ENCODE data around the gene ZNF57. TPM values are rescaled to one million over a fixed set of nuclear protein-coding genes. Genes with fewer than 3 reads are reported as not detected.
"Not testable (repeated sequence)": the region's sequence is repeated elsewhere in the genome, so short reads cannot be mapped to it uniquely, and the experiment has no call there.

Gene ZNF57
- total RNA-seq, 1 donor from 2014 or later: 3.1 TPM

DNA sequence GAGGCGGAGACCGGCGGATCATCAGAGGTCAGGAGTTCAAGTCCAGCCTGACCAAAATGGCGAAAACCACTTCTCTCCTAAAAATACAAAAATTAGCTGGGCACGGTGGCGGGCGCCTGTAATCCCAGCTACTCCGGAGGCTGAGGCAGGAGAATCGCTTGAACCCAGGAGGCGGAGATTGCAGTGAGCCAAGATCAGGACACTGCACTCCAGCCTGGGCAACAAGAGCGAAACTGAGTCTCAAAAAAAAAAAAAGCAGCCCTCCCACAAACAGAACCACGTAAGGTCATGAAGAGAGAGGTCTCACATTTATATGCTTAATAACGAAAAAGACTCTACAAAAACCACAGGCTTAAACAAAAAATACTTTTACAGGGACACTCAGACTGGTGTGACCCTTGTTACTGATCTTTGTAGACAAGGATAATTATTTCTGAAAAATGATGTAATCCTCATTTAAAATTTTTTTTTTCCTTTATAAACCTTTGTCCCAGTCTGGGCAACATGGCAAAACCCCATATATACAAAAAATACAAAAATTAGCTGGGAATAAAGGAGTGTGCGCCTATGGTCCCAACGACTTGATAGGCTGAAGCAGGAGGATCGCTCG lies 45.0 kb downstream of the ZNF57 start:
- Mint-ChIP-seq H3K27me3 (ENCODE audit: low read depth) (no peaks in the 10 kb centered on the region), H3K36me3 (ENCODE audit: low read depth) (peaks cover 18% of the 10 kb centered on the region), H3K4me3 (ENCODE audit: low read depth) (peak overlapping the region; percentile 94), H3K27ac (peak overlapping the region; percentile 96), H3K4me1 (ENCODE audit: low read depth) (peaks cover 20% of the 10 kb centered on the region), H3K9me3 (no peaks in the 10 kb centered on the region)
- intact Hi-C loops (cut with micrococcal nuclease): loop anchor here (1.0 kb wide), 1 partner anchor 45 kb away; the partner anchor contains the start of gene ZNF57
- DNase-seq (ENCODE audit: low spot score): no peak

DNA sequence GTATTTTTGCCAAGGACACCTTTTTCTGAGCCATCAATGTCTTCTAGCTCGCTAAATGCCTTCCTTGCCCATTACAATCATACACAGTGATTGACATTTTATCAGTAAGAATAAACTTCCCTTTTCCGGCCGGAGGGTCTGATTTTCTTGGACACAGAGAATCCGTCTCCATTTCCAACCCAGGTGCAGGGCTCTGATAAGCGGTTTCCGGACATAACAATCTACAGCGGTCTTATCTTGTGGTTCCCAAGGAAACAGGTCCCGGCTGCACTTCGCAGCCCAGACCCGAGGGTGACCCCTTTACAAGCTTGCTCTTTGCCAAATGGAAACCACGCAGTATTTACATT lies 49.2 kb downstream of the ZNF57 start:
- Mint-ChIP-seq H3K9me3 (no peaks in the 10 kb centered on the region), H3K27me3 (ENCODE audit: low read depth) (no peaks in the 10 kb centered on the region), H3K27ac (peak overlapping the region; percentile 87), H3K4me1 (ENCODE audit: low read depth) (peaks cover 18% of the 10 kb centered on the region), H3K36me3 (ENCODE audit: low read depth) (peaks cover 18% of the 10 kb centered on the region), H3K4me3 (ENCODE audit: low read depth) (peak overlapping the region; percentile 88)
- DNase-seq (ENCODE audit: low spot score): no peak
- intact Hi-C loops (cut with micrococcal nuclease): loop anchor here (5.0 kb wide), 1 partner anchor 152 kb away; no protein-coding TSS in a partner anchor

DNA sequence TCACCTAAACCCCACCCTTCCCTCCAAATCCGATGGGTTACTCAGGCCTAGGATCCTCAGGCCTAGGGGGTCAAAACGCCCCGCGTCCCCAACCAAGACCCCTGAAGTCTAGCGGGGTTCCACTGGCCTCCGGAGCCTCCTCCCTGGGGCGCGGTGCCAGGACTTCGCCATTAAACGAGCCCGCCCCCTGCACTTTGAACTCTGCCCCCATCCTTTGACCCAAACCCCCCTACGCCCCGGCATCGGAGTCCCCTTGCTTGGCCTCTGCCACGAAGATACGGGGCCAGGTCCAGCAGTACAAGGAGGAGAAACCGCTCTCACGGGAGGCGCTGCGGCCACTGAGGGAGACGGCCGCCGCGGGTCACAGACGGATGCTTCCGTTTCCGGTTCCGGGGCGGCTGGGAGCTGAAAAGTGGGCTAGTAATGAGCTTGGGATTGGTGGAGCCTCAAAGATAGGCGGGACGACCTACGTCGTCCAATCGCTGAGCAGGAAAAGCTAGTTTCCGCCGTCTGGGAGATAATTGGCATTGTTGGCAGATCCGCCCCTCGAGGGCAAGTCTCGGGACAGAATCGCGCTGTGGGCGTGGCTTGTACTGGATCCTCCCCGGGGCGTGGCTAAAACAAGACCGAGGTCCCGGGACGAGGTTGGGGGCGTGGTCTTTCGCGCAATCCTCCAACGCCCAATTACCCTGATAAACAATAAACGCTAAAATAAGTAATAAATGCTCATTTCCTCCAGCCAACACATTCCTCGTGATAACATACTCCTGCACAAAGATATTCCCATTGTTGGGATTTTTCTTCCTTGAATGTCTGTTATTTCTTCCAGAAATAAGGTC lies 49.8 kb downstream of the ZNF57 start:
- H3K27me3 Mint-ChIP-seq (ENCODE audit: low read depth): no peaks in the 10 kb centered on the region
- intact Hi-C loops (cut with micrococcal nuclease): loop anchor here (5.0 kb wide), 1 partner anchor 152 kb away; no protein-coding TSS in a partner anchor
- H3K4me1 Mint-ChIP-seq (ENCODE audit: low read depth): peaks cover 18% of the 10 kb centered on the region

DNA sequence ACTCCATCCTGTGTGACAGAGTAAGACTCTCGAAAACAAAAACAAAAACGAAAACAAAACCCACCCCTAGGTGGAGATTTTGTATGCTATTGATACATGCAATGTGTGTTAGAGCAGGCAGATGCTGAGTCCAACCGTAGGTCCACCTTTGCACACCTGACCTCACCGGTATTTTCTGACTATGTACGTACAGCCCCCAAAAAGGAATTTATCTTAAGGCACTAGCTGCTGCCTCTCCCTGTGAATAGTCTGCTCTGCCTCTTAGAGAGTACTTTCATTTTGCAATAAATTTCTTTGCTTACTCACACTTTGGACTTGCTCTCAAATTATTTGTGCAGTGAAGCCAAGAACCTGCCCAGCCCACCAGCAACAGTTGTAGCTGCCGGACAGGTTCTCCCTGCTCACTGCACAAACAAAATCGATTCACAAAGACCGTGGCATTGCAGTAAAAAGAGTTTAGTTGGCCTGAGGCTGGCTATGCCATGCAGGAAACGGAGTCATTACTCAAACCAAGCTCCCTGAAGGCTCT lies 52.3 kb downstream of the ZNF57 start:
- intact Hi-C loops (cut with micrococcal nuclease): loop anchor here (5.0 kb wide), 1 partner anchor 149 kb away; no protein-coding TSS in a partner anchor
- no peaks in the 10 kb centered on the region for H3K27me3 Mint-ChIP-seq (ENCODE audit: low read depth)
- H3K36me3 Mint-ChIP-seq (ENCODE audit: low read depth): peaks cover 15% of the 10 kb centered on the region
- H3K9me3 Mint-ChIP-seq: no peaks in the 10 kb centered on the region
- no peak for DNase-seq (ENCODE audit: low spot score)
- peaks cover 13% of the 10 kb centered on the region for H3K4me1 Mint-ChIP-seq (ENCODE audit: low read depth)
- H3K27ac Mint-ChIP-seq: no peak overlapping the region
- no peak overlapping the region for H3K4me3 Mint-ChIP-seq (ENCODE audit: low read depth)

More for the DNA sequence above, 49.8 kb downstream of the ZNF57 start:
- peak; percentile 100 for DNase-seq (ENCODE audit: low spot score)
- peak overlapping the region; percentile 87 for H3K27ac Mint-ChIP-seq
- no peaks in the 10 kb centered on the region for H3K9me3 Mint-ChIP-seq
- peak overlapping the region; percentile 88 for H3K4me3 Mint-ChIP-seq (ENCODE audit: low read depth)
- peaks cover 18% of the 10 kb centered on the region for H3K36me3 Mint-ChIP-seq (ENCODE audit: low read depth)

DNA sequence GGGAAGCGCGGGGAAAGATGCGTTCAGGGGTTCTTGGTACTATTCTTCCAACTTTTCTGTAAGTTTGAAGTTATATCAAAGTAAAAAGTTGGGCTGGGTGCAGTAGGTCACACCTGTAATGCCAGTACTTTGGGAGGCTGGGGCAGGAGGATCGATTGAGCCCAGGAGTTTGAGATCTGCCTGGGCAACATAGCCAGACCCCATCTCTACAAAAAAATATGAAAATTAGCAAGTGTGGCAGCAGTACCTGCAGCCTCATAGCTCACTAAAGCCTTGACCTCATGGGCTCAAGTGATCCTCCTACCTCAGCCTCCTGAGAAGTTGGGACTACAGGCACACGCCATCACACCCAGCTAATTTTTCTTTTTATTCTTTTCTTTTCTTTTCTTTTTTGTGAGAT lies 56.4 kb downstream of the ZNF57 start:
- Mint-ChIP-seq H3K36me3 (ENCODE audit: low read depth) (no peaks in the 10 kb centered on the region), H3K4me1 (ENCODE audit: low read depth) (peaks cover under 1% of the 10 kb centered on the region), H3K9me3 (no peaks in the 10 kb centered on the region), H3K27ac (no peak overlapping the region), H3K27me3 (ENCODE audit: low read depth) (no peaks in the 10 kb centered on the region), H3K4me3 (ENCODE audit: low read depth) (no peak overlapping the region)
- intact Hi-C loops (cut with micrococcal nuclease): no loop called here
- DNase-seq (ENCODE audit: low spot score): no peak

DNA sequence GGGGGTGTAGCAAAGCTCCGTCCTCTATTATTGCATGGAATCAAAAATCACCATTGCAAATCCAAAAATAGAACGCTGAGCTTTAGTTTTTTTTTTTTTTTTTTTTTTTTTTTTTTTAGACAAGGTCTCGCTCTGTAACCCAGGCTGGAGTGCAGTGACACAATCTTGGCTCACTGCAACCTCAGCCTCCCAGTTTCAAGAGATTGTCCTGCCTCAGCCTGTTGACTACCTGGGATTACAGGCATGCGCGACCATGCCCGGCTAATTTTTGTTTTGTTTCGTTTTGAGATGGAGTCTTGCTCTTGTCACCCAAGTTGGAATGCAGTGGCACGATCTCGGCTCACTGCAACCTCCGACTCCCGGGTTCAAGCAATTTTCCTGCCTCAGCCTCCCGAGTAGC lies 59.4 kb downstream of the ZNF57 start:
- no peaks in the 10 kb centered on the region for H3K27me3 Mint-ChIP-seq (ENCODE audit: low read depth)

DNA sequence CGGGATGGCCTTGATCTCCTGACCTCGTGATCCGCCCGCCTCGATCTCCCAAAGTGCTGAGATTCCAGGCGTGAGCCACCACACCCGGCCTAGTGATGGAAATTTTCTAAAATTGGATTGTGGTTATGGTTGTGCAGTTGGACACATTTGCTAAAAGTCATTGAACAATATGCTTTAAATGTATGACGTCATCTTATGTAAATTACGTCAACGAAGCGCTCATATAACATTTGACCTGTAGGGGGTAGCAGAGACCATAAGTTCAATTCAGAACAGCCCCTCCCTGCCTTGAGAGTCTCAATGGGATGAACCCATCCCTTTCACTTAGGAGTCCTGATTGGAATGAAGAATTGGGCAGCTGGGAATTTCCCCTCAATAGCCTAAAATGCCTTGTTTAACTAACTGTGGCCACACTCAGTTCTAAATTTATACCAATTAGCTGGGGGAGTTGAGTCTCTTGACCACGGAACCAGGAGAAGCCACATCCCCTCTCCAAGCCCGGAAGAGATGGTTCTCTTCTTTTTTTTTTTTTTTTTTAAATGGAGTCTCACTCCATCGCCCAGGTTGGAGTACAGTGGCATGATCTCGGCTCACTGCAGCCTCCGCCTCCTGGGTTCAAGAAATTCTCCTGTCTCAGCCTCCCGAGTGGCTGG lies 61.4 kb downstream of the ZNF57 start:
- H3K36me3 Mint-ChIP-seq (ENCODE audit: low read depth): no peaks in the 10 kb centered on the region
- no peaks in the 10 kb centered on the region for H3K9me3 Mint-ChIP-seq
- intact Hi-C loops (cut with micrococcal nuclease): loop anchor here (1.0 kb wide), 1 partner anchor 146 kb away; no protein-coding TSS in a partner anchor
- H3K4me3 Mint-ChIP-seq (ENCODE audit: low read depth): no peak overlapping the region
- peak; percentile 44 for DNase-seq (ENCODE audit: low spot score)
- H3K27me3 Mint-ChIP-seq (ENCODE audit: low read depth): no peaks in the 10 kb centered on the region
- no peak overlapping the region for H3K27ac Mint-ChIP-seq
- peaks cover 2% of the 10 kb centered on the region for H3K4me1 Mint-ChIP-seq (ENCODE audit: low read depth)

More for the DNA sequence above, 59.4 kb downstream of the ZNF57 start:
- Mint-ChIP-seq H3K9me3 (no peaks in the 10 kb centered on the region), H3K36me3 (ENCODE audit: low read depth) (no peaks in the 10 kb centered on the region), H3K4me1 (ENCODE audit: low read depth) (peaks cover 2% of the 10 kb centered on the region), H3K27ac (no peak overlapping the region), H3K4me3 (ENCODE audit: low read depth) (no peak overlapping the region)
- no peak for DNase-seq (ENCODE audit: low spot score)
- intact Hi-C loops (cut with micrococcal nuclease): no loop called here

DNA sequence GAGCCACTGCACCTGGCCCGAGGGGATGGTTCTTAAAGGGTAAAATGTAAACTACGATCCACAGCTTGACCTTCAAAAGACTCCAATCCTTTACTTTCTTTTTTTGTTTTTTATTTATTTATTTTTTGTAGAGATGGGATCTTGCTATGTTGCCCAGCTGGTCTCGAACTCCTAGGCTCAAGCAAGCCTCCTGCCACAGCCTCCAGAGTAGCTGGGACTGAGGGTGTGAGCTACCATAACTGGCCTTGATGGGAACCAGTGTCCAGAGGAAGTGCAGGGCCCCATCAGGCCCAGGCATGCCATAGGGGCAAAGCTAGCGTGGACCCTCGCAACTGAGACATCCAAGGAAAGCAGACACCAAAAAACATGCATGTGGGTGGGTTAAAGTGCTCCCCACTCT lies 62.4 kb downstream of the ZNF57 start:
- Mint-ChIP-seq H3K27ac (no peak overlapping the region), H3K4me1 (ENCODE audit: low read depth) (peaks cover 2% of the 10 kb centered on the region)
- intact Hi-C loops (cut with micrococcal nuclease): no loop called here

DNA sequence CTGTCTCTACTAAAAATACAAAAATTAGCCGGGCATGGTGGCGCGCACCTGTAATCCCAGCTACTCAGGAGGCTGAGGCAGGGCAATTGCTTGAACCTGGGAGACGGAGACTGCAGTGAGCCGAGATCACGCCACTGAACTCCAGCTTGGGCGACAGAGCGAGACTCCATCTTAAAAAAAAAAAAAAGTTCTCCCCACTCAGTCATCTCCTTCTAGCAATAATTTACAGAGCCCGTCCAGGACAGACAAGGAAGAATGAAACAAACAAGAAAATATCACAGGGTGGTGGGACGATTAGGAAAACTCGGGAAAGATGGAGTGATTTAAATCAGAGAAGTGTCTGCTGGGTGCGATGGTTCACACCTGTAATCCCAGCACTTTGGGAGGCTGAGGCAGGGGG lies 62.9 kb downstream of the ZNF57 start:
- H3K4me1 Mint-ChIP-seq (ENCODE audit: low read depth); DNase-seq (ENCODE audit: low spot score); H3K27me3 Mint-ChIP-seq (ENCODE audit: low read depth); H3K27ac Mint-ChIP-seq; H3K4me3 Mint-ChIP-seq (ENCODE audit: low read depth); intact Hi-C loops (cut with micrococcal nuclease); H3K36me3 Mint-ChIP-seq (ENCODE audit: low read depth); H3K9me3 Mint-ChIP-seq: not testable (repeated sequence)

More for the DNA sequence above, 62.4 kb downstream of the ZNF57 start:
- Mint-ChIP-seq H3K36me3 (ENCODE audit: low read depth) (no peaks in the 10 kb centered on the region), H3K4me3 (ENCODE audit: low read depth) (no peak overlapping the region), H3K9me3 (no peaks in the 10 kb centered on the region), H3K27me3 (ENCODE audit: low read depth) (no peaks in the 10 kb centered on the region)
- no peak for DNase-seq (ENCODE audit: low spot score)

DNA sequence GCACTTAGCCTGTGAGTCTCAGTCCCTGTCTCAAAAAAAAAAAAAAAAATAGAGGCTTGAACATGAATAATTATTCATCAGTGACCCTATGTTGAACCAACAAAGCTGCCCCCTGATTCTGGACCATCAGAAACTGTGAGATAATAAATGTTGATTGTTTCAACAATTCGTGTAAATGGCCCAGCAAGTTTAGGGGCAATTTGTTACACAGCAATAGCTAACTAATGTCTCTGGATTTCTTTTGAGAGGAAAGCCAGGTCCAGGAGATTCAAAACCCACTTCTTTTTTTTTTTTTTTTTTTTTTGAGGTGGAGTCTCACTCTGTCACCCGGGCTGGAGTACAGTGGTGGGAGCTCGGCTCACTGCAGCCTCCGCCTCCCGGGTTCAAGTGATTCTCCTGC lies 64.1 kb downstream of the ZNF57 start:
- Mint-ChIP-seq H3K36me3 (ENCODE audit: low read depth) (no peaks in the 10 kb centered on the region), H3K4me3 (ENCODE audit: low read depth) (no peak overlapping the region), H3K4me1 (ENCODE audit: low read depth) (peaks cover 2% of the 10 kb centered on the region), H3K9me3 (no peaks in the 10 kb centered on the region), H3K27ac (no peak overlapping the region), H3K27me3 (ENCODE audit: low read depth) (no peaks in the 10 kb centered on the region)
- intact Hi-C loops (cut with micrococcal nuclease): no loop called here
- no peak for DNase-seq (ENCODE audit: low spot score)

DNA sequence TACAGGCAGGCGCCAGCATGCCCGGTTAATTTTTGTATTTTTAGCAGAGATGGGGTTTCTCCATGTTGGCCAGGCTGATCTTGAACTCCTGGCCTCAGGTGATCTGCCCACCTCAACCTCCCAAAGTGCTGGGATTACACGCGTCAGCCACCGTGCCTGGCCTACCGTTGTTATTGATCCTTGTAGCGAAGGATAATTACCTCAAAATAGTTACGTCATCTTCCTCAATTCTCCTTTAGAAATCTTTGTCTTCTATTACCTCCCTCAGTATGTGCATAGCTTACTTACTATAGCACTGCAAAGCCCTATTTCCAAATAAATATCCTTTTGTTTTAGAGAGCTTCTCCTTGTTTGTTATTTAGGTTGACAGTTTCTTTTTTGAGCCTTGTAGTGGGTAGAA lies 67.2 kb downstream of the ZNF57 start:
- no peak for DNase-seq (ENCODE audit: low spot score)
- no peaks in the 10 kb centered on the region for H3K9me3 Mint-ChIP-seq

More for the DNA sequence above, 67.2 kb downstream of the ZNF57 start:
- intact Hi-C loops (cut with micrococcal nuclease): no loop called here
- no peak overlapping the region for H3K4me3 Mint-ChIP-seq (ENCODE audit: low read depth)
- H3K27ac Mint-ChIP-seq: no peak overlapping the region
- H3K27me3 Mint-ChIP-seq (ENCODE audit: low read depth): no peaks in the 10 kb centered on the region
- H3K36me3 Mint-ChIP-seq (ENCODE audit: low read depth): no peaks in the 10 kb centered on the region
- no peaks in the 10 kb centered on the region for H3K4me1 Mint-ChIP-seq (ENCODE audit: low read depth)
